HepG2 (cell line): ENCODE data around the gene NEK11. TPM values are rescaled to one million over a fixed set of nuclear protein-coding genes. Genes with fewer than 3 reads are reported as not detected.

Experiments used
- ATAC-seq: fragments of 200-7000 bp; cut with Tn5 transposase; 3 replicates; pipeline ENCODE4 v1.9.1; 2020; ENCODE audit warnings: mild to moderate bottlenecking, moderate library complexity
- BruUV-seq: library from RNA; stranded (reverse); fragments of 400-500 nt; replicated peaks from 2 replicates; lab custom pipeline; 2021; lab: Mats Ljungman, UMichigan
- CTCF ChIA-PET: fragments of 300-600 bp; formaldehyde crosslinking; extraction: SDS; loops from one replicate; lab custom pipeline; 2021; ENCODE audit warnings: low total read pairs, inconsistent platforms, low intra/inter-chr PET ratio; lab: Yijun Ruan, JAX
- POLR2A ChIA-PET: fragments of 350-600 bp; sonication (Branson Sonifier 250); formaldehyde crosslinking; loops from one replicate; lab custom pipeline; 2020; ENCODE audit warnings: antibody characterized with exemption, inconsistent platforms; lab: Yijun Ruan, JAX
- DNase-seq: peaks from one replicate; pipeline ENCODE4 v3.0.0-alpha.2; 2015; ENCODE audit warnings: low spot score
- FAIRE-seq: peaks from 3 replicates; lab custom pipeline; 2011; peaks lifted over from hg19 to GRCh38; lab: Jason Lieb, UNC
- H2AFZ ChIP-seq: one replicate; pipeline ENCODE4 v1.6.1; 2011; ENCODE audit warnings: low read length, inconsistent platforms
- H3K27ac ChIP-seq: fragments of 300-600 bp; 3 replicates; pipeline ENCODE4 v1.8.0; 2011; ENCODE audit warnings: mixed run types, mild to moderate bottlenecking, mixed read lengths, low read length, inconsistent platforms; ENCODE audit not compliant: insufficient read depth; ENCODE audit errors: extremely low read length
- H3K27me3 ChIP-seq, 2 experiments: fragments of 200-600 bp in 1 of 2; 2 replicates in 1 of 2; 3 replicates in 1 of 2; pipeline versions ENCODE4 v1.6.0 to v1.8.0; 2011; ENCODE audit warnings: low read length in 2 of 2, mild to moderate bottlenecking in 2 of 2, moderate library complexity in 2 of 2, inconsistent platforms in 1 of 2; ENCODE audit not compliant: insufficient read depth in 2 of 2, control insufficient read depth in 1 of 2
- H3K36me3 ChIP-seq, 2 experiments: fragments of 200-600 bp in 1 of 2; replicated peaks in 1 of 2; 2 replicates in 1 of 2; 3 replicates in 1 of 2; pipeline versions ENCODE4 v1.5.1 to v1.8.0; 2011; ENCODE audit warnings: low read length in 2 of 2, inconsistent platforms in 1 of 2; ENCODE audit not compliant: insufficient read depth in 2 of 2, control insufficient read depth in 1 of 2
- H3K4me1 ChIP-seq: 2 replicates; pipeline ENCODE4 v1.5.1; 2012; ENCODE audit warnings: low read length, inconsistent platforms; ENCODE audit not compliant: insufficient read depth
- H3K4me2 ChIP-seq: 2 replicates; pipeline ENCODE4 v1.6.0; 2011; ENCODE audit warnings: low read depth, low read length, inconsistent platforms
- H3K4me3 ChIP-seq, 3 experiments: fragments of 200-600 bp in 1 of 3; sonication (generic), shearing (Covaris generic) in 1 of 3; replicated peaks in 1 of 3; 2 replicates each; pipeline ENCODE4 v1.5.1; 2011 to 2016; ENCODE audit warnings: low read length in 3 of 3, inconsistent platforms in 2 of 3, low read depth in 2 of 3, mild to moderate bottlenecking in 2 of 3, control low read depth in 1 of 3, mixed read lengths in 1 of 3; ENCODE audit not compliant: insufficient read depth in 1 of 3
- H3K79me2 ChIP-seq: one replicate; pipeline ENCODE4 v1.6.1; 2011; ENCODE audit warnings: low read length, inconsistent platforms; ENCODE audit not compliant: insufficient read depth
- H3K9ac ChIP-seq: 2 replicates; pipeline ENCODE4 v1.6.0; 2011; ENCODE audit warnings: mild to moderate bottlenecking, low read depth, low read length, inconsistent platforms; ENCODE audit not compliant: insufficient read depth
- H3K9me3 ChIP-seq: 2 replicates; pipeline ENCODE4 v1.5.1; 2012; ENCODE audit warnings: mild to moderate bottlenecking, low read length
- H4K20me1 ChIP-seq: 2 replicates; pipeline ENCODE4 v1.6.0; 2011; ENCODE audit warnings: inconsistent platforms, mild to moderate bottlenecking, low read length, moderate library complexity; ENCODE audit not compliant: insufficient read depth
- CREM ChIP-seq, 2 experiments: sonication (generic) in 1 of 2; formaldehyde crosslinking in 1 of 2; IDR thresholded peaks; 2 replicates each; pipeline versions ENCODE4 v1.4.0 to v1.6.1; 2016 to 2020; ENCODE audit warnings: antibody characterized with exemption in 1 of 2, mild to moderate bottlenecking in 1 of 2, missing genetic modification reagents in 1 of 2
- GATAD1 ChIP-seq: IDR thresholded peaks from 2 replicates; pipeline ENCODE4 v1.6.1; 2016; ENCODE audit warnings: missing genetic modification reagents, missing compliant biosample characterization
- GMEB1 ChIP-seq: sonication (generic); formaldehyde crosslinking; IDR thresholded peaks from 2 replicates; pipeline ENCODE4 v1.5.1; 2020; ENCODE audit warnings: missing genetic modification reagents, mild to moderate bottlenecking, borderline replicate concordance
- KMT2B ChIP-seq: IDR thresholded peaks from 2 replicates; pipeline ENCODE4 v1.6.1; 2016; ENCODE audit warnings: missing genetic modification reagents, missing compliant biosample characterization
- SIN3B ChIP-seq: fragments of 150-350 bp; IDR thresholded peaks from 2 replicates; pipeline ENCODE4 v1.6.1; 2014; ENCODE audit warnings: low read length
- TBX3 ChIP-seq: fragments of 450-650 bp; IDR thresholded peaks from 2 replicates; pipeline ENCODE4 v1.6.1; 2017; ENCODE audit warnings: antibody characterized with exemption, mild to moderate bottlenecking, inconsistent platforms, borderline replicate concordance
- UBTF ChIP-seq: sonication (generic); formaldehyde crosslinking; IDR thresholded peaks from 2 replicates; pipeline ENCODE4 v1.4.0; 2020; ENCODE audit warnings: mild to moderate bottlenecking, missing genetic modification reagents
- ZBTB39 ChIP-seq: sonication (generic); formaldehyde crosslinking; IDR thresholded peaks from 2 replicates; pipeline ENCODE4 v1.5.0; 2020; ENCODE audit warnings: missing genetic modification reagents
- ZFX ChIP-seq: sonication (generic); formaldehyde crosslinking; IDR thresholded peaks from 2 replicates; pipeline ENCODE4 v1.4.0; 2020; ENCODE audit warnings: mild to moderate bottlenecking, low read depth, missing genetic modification reagents, moderate library complexity
- ZNF616 ChIP-seq: sonication (generic); formaldehyde crosslinking; IDR thresholded peaks from 2 replicates; pipeline ENCODE4 v1.5.0; 2020; ENCODE audit warnings: low read depth, mild to moderate bottlenecking, missing genetic modification reagents
- ZNF660 ChIP-seq: sonication (generic); formaldehyde crosslinking; IDR thresholded peaks from 2 replicates; pipeline ENCODE4 v1.5.1; 2020; ENCODE audit warnings: mild to moderate bottlenecking, low read depth, missing genetic modification reagents, borderline replicate concordance
- ZNF674 ChIP-seq: sonication (generic); formaldehyde crosslinking; IDR thresholded peaks from 2 replicates; pipeline ENCODE4 v1.5.0; 2020; ENCODE audit warnings: low read depth, mild to moderate bottlenecking, missing genetic modification reagents
- ZNF709 ChIP-seq: sonication (generic); formaldehyde crosslinking; IDR thresholded peaks from 2 replicates; pipeline ENCODE4 v1.5.0; 2020; ENCODE audit warnings: mild to moderate bottlenecking, missing genetic modification reagents
- WGBS: methylation state at CpG from one replicate; pipeline ENCODE4 v1.1.6; 2017; ENCODE audit warnings: low lambda C conversion rate; 5-methylcytosine and 5-hydroxymethylcytosine counted together
- in situ Hi-C: cut with HindIII; loops from 2 replicates; pipeline ENCODE4 v1.10.0; 2017; ENCODE audit warnings: low pct_unique_long_range_greater_than_20kb; ENCODE audit not compliant: extremely low pct_ligation_motif_present
- intact Hi-C: fragments of 100-400 bp; cut with micrococcal nuclease; formaldehyde crosslinking; loops from one replicate; pipeline ENCODE4 v1.10.0; 2022; ENCODE audit not compliant: unreplicated experiment
- polyA plus RNA-seq, 8 experiments: library from polyadenylated mRNA; depleted of rRNA in 3 of 8; stranded (reverse) in 7 of 8; unstranded in 1 of 8; fragments of >200 nt; fragmentation: Illumina TruSeq in 4 of 8; extraction: Trizol in 4 of 8; gene quantifications; 2 replicates each; pipeline versions ENCODE4 v1.2.1 to v1.2.3, GENCODE V29; 2011 to 2016; ENCODE audit warnings: low read depth in 4 of 8, missing spikeins in 1 of 8, mixed read lengths in 1 of 8; ENCODE audit not compliant: insufficient read depth in 1 of 8
- total RNA-seq, 5 experiments: library from RNA; depleted of rRNA; stranded (reverse); fragments of >200 nt; fragmentation: Illumina TruSeq; extraction: Trizol; gene quantifications; 2 replicates each; pipeline ENCODE4 v1.2.3, GENCODE V29; 2016; ENCODE audit warnings: low read depth in 1 of 5

NEK11 gene
- total and polyA plus RNA-seq, 2 of the 13 experiments (the other 11 are each of a cell fraction or from before 2014, with no cell fraction given), result 0.95 to 2.2 TPM

GRCh38 chr3:131279577-131279976 lies 252.9 kb downstream of the NEK11 start:
- H3K79me2 ChIP-seq, result no peaks in the 10 kb centered on the region
- in situ Hi-C loops (no loop called here), intact Hi-C loops (no loop called here)
- ATAC-seq, result no peak
- no peak overlapping the region for H3K4me3 ChIP-seq
- no peak overlapping the region for H2AFZ ChIP-seq
- ChIA-PET POLR2A (no interaction called here), CTCF (no interaction called here)
- no TSS peak for BruUV-seq
- TF ChIP-seq CREM (IDR thresholded peaks at IDR 0.05) (no peak), CREM (CRISPR knock-in tag; IDR thresholded peaks at IDR 0.05) (no peak), ZBTB39 (no peak), ZNF674 (no peak), TBX3 (no peak)
- 0% methylated on average over 2 of the region's 2 CpGs for WGBS
- H3K9ac ChIP-seq, result no peak overlapping the region
- H3K4me1 ChIP-seq, result no peaks in the 10 kb centered on the region
- H3K9me3 ChIP-seq, result no peaks in the 10 kb centered on the region
- no peak for DNase-seq
- FAIRE-seq, result no peak
- H3K27ac ChIP-seq, result no peak overlapping the region
- no peaks in the 10 kb centered on the region; a peak in 1 of 5 replicates for H3K27me3 ChIP-seq
- H3K4me2 ChIP-seq, result no peak overlapping the region
- H3K36me3 ChIP-seq, result no peaks in the 10 kb centered on the region
- no peaks in the 10 kb centered on the region for H4K20me1 ChIP-seq

- WGBS, result 3% methylated on average over 2 of the region's 2 CpGs
- no peak overlapping the region for H3K27ac ChIP-seq
- POLR2A ChIA-PET, result no interaction called here
- H4K20me1 ChIP-seq, result no peaks in the 10 kb centered on the region
- H3K4me3 ChIP-seq, result no peak overlapping the region
- intact Hi-C loops, result no loop called here
- no peaks in the 10 kb centered on the region for H3K79me2 ChIP-seq
- in situ Hi-C loops, result no loop called here
- no peak overlapping the region for H3K9ac ChIP-seq
- CTCF ChIA-PET, result no interaction called here
- no peak overlapping the region for H2AFZ ChIP-seq
- H3K9me3 ChIP-seq, result no peaks in the 10 kb centered on the region
- ATAC-seq (no peak), FAIRE-seq (no peak), DNase-seq (no peak)
- H3K36me3 ChIP-seq, result no peaks in the 10 kb centered on the region
- H3K27me3 ChIP-seq, result no peaks in the 10 kb centered on the region; a peak in 1 of 5 replicates
- no peak overlapping the region for H3K4me2 ChIP-seq
- no TSS peak for BruUV-seq
- 0 out of 2 replicates have a peak, but pooled peaks cover 4% of the 10 kb centered on the region for H3K4me1 ChIP-seq
- TF ChIP-seq ZNF709 (CRISPR knock-in tag) (no peak), GATAD1 (no peak), UBTF (CRISPR knock-in tag) (no peak), KMT2B (CRISPR knock-in tag) (no peak), SIN3B (no peak), ZFX (CRISPR knock-in tag) (no peak), ZNF660 (no peak), ZNF616 (CRISPR knock-in tag) (no peak), GMEB1 (no peak)
Observed at GRCh38 chr3:131282379-131282778, 255.7 kb downstream of the NEK11 start.
